GM18868 (cell line): Measurements from ENCODE around the gene ODF2L.

ENCODE experiments used
- ATAC-seq: cut with Tn5 transposase; IDR thresholded peaks from one replicate; pipeline ENCODE4 v1.9.1; 2021; ENCODE audit warnings: mild to moderate bottlenecking, moderate library complexity; ENCODE audit not compliant: unreplicated experiment

ODF2L gene, protein sequence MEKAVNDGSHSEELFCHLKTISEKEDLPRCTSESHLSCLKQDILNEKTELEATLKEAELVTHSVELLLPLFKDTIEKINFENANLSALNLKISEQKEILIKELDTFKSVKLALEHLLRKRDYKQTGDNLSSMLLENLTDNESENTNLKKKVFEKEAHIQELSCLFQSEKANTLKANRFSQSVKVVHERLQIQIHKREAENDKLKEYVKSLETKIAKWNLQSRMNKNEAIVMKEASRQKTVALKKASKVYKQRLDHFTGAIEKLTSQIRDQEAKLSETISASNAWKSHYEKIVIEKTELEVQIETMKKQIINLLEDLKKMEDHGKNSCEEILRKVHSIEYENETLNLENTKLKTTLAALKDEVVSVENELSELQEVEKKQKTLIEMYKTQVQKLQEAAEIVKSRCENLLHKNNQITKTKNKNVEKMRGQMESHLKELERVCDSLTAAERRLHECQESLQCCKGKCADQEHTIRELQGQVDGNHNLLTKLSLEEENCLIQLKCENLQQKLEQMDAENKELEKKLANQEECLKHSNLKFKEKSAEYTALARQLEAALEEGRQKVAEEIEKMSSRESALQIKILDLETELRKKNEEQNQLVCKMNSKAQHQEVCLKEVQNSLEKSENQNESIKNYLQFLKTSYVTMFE

DNA sequence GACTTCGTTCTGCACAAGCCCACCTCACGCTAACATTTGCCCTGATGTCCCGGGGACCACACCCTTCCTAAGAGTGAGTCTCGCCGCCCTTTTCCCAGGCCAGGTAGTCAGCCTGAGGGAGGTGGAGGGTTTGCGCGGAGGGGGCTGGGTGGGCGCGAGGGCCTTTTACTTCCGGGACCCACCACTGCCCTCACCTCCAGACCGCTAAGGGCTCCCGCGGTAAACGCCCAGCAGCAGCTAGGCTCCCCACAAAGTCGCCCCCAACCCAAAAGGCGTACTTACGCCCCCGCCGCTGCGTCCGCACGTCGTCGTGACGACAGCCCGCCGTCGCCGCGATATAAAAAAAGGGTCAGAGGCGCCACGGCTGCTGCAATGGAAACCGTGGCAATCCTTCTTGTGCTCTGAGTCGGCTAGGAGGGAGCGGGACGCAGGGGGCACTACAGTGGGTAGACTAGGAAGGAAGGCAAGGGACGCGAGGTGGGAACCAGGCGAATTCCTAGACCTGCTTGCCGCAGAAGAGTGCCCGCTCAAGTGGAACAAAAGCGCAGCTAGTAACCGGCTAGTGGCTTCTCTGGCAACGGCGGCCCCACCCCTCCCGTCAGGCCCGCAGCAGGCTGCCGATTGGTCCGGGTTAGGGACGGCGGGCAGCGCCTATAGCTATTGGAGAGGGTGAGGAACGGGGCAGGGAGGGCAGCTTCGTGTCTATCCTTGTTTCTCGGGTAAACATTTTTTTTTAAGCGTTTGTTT is at the start of gene ODF2L:
ODF2L (minus strand) TSS at position 573 of the 747 bp plus-strand sequence. CDS start 9,296 bp downstream, outside the sequence.
- ATAC-seq: peak; percentile 100

DNA sequence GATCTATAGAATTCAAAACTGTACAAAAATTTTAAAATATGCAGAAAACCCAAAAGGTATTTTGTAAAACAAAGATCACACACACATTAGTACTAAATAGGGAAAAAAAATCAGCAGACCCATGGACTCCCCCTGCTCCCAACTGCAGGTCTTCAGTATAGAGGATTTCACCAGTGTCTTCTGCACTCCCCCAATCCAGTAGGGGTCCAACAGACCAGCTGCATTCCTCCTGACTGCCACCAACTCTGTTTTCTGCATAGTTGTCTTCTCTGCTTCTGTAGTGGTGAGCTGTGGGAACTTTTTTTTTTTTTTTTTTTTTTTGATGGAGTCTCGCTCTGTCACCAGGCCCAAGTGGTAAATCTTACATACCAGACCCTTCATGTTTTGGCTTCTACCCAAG is 49.8 kb upstream of the ODF2L start:
- no peak for ATAC-seq

DNA sequence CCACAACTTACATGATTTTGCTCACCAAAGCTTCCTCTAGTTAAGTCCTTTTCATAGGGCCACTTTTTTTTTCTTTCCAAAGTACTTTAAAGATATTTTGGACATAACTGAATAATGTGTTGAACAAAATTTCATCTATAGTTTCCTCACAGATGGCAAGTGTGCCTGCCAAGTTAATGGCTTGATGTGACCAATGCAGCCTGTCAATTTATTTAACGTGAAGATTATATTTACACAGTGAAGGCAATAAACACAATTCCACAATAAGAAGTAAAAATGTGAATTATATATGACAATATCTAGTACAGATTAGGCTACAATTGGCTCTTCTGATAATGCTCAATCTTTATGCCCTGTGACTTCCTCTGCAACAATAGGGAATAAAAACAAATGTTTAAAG is 45.9 kb upstream of the ODF2L start:
- ATAC-seq: no peak

DNA sequence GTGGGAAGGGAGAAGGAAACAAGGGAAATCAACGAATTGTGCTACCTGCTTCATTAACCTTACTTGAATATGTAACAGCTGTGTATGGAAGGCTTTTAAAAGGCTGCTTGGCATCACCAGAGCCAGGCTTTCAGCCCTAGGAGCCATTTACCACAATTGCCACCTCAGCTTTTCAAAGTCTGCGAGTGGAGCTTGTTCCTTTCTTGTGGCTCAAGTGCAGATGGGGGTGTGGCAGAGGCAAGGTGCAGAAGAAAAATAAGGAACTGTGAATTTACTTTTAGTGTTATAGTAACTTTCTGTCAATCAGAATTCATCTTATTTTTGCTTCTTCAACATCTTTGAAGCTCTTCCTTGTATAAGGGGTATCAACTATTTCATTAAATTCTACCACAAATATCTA is 45.5 kb upstream of the ODF2L start:
- ATAC-seq: no peak

DNA sequence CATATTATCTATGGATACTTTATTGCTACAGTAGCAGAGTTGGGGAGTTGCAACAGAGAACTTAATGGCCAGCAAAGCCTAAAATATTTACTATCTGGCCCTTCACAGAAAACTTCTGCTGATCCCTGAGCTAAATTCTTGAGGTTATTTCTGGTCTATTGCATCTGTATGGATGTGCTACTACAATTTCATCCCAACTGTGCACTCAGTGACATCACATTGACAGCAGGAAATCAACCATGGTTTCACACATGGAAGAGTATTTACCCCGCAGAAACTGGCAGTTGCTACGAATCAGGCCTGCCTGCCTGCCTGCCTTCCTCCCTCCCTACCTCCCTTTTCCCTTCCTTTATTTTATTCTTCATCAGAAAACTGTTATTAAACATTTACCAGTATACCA is 39.9 kb upstream of the ODF2L start:
- no peak for ATAC-seq

DNA sequence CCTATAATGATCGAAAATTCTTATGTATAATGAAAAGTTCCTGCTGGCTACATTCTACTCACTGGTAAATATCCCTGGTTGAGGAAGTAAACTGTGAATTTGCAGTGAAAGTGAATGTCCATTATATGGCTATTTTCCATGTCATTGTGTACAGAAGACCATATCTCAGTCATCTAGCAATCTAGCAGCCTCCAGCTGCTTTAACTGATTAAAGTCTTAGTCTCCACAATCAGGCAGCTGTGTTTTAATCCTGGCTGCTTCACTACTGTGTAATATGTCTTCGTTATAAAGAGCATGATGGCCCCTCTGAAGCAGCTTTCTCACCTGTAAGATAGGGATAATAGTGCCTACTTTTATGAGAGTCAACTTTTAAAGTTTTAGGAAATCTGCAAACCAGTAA is 39.2 kb upstream of the ODF2L start:
- ATAC-seq: no peak

DNA sequence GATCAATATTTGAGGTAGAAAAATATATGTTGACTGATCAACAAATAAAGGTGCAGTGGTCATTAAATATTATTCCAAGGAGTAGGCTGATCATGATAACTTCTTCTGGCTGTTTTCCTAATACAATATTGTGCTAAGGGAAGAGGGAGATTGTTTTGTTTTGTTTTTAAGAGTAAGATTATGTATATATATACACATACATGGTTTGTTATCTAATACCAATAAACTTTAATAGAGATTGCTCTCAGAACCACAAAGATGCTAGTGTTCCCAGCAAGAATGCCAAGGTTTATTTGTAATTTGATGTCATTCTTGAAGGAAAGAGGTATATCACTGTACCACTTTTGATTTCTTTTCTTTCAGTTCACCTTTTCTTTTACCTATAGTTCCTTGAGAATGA is 37.9 kb upstream of the ODF2L start:
- no peak for ATAC-seq

DNA sequence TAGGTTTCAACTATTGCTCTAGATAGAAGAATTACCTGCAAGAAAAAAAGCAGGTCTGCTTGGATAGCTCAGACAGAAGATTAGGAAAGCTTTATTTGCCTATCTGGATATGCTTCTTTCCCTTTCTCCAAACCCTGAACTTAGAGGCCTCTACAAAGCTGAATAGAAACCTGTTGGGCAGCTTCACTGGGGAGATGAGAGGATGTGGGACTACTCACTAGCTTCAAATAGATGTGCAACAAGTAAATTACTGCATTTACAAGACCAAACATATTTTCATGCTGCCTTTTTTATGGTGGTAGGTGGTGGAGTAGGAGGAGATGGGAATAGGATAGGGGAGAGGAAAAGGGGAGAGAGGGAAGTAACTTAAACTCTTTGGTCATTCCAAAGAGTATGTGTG is 34.3 kb upstream of the ODF2L start:
- ATAC-seq: no peak

DNA sequence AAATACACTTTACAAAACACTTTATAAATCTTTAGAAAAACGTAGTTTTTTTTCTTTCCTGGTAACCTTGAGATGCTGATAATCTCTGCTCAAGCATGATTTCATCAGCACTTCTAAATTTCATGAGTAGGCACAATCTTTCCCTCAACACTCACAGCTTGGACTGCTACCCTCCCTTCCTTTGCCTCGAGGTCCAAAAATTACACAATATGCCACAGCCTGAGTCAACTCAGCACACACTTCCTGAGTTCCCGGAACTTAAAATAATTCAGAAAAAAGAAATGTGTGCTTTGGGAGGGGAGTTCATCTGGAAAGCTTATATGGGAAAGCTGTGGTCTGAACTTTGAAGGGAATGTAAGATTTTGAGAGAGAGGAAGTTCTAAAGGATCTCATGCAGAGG is 33.7 kb upstream of the ODF2L start:
- no peak for ATAC-seq

DNA sequence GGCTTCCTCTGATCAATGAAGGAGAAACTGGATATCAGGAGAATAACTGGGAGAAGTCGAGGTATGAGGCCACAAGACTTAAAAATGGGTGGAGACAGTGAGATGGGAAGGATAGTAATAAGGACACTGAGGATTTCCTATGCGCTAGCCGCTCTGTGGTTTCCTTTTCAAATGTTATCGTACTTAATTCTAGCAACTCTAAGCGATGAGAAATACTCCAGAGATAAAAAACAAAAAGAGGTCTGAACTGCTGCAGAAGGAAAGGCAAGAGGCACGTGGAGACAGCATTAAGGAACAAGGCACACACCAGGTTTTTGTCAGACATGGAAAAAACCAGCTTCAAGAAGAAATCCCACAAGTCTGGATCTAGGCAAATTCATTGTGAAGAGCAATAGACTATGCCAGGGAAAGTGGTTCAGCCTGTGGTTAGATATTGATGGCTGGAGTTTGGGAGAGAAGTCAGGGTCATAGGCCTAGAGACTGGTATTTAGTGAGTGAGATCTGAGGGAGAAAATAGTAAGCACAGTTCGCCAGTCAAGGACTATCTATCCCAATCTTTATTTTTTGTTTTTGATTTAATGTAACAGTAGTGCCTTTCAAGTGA is 33.1 kb upstream of the ODF2L start:
- ATAC-seq: no peak

DNA sequence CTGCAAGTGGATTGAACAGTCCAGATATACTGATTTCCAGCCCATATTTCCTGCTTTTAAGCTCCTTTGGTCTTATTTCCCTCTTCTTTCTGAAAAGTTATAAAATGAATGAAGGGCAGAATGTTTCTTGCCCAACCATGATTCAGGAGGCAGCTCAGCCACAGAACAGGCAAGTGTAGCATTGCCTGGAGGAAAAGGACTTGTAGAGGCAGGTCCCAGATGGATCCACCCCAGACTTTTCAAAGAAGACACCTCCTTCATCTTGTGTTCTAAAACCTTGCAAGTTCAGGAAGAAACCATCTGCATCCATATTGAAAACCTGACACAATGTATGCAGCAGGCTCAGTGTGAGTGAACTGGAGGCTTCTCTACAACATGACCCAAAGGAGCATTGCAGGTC is 27.8 kb upstream of the ODF2L start, which contains the start of gene CLCA2:
CLCA2 (plus strand) TSS at position 299 of the 400 bp plus-strand sequence; CDS start at position 376, 77 bp downstream.
- no peak for ATAC-seq

DNA sequence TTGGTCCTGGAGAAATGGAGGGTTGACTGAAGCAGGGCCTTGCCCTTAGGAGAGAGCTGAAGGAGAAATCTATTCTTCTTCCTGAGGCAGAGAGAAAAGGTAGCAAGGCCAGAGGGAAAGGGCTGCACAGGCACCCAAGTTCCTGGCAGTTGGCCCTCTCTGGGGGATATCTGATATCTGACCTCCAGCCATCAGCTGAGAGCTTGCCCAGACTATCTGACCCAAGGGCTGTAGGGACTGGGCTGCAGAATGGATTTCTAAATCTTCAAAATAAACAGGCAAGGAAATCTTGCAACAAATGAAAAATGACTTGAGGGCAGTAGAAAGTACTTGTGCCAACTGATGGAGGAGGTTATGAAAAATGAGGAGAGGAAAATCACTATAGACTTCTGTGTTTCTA is 27.4 kb upstream of the ODF2L start:
- no peak for ATAC-seq

DNA sequence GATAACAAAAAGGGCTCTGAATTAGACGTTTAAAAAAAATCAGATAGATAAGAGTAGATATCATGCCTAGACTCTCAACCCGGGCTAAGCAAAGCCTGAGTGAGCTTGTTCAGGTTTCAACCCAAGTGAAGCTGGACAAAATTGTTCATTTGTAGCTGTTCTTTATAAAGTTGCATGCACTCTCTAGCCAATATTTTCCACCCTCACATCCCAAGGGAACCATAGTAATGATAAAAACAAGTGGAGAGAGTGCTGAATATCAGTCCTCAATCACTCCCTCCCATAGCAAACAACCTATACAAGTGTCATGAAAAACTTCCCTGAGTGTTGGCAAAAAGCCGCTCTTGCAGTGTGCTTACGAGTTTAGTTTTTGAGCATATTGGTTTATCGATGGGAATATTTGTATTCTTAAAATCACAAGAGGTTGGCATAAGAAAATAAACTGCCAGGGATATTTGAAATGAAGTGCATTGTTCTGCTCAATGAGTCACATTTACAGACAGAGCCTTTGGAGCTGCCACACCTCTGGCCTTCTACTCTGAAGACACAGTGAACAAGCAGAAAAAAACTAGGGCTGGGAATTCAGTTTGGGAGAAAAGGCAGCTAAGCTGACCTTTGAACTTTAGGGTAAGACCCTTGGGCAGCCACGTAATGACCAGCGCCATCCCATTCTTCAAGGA is 25.6 kb upstream of the ODF2L start:
- ATAC-seq: no peak

DNA sequence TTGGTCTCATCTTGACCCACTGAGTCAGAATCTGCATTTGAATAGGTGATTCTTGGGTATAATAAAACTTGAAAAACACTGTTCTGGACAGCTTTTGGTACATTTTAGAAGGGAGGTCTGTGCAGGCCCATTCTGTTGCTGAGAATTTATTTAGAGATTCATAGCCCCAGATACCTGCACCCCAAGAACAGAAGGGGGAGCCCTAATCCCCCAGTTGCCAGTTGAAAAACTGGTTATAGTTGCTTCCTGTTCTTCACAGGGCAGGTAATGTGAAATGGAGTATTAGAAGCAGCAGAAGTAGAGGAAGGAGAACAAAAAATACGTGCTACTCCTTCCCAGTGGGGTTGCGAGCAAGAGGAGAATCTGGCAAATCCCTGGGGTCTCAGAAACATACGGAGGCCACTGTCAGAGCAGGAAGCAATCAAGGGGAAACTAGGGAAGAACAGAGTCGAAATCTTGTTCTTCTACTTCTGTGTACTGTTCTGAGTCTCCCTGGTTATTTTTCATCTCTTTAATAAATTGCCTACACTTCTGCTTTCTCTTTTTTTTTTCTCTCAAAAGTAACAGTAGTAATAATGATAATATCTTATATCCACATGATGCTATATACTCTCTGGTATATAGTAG is 23.3 kb upstream of the ODF2L start:
- peak; percentile 98 for ATAC-seq

DNA sequence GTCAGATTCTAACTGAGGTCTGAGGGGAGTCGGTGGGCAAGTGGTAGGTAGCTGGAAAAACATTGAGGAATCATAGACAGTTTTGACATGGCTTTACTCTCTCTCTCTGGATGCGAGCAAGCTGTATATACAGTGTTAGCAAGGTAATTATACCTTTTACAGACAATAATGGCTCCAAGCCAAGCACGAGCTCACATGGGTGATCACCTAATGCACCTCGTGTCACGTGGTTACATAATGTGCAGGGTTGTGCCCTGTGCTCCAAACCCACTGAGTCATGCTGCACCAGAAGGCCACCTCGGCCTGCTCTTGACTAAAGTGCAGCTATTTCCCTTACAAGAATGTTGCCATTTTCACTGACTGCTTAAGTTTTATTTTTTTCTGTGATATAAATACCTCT is 20.2 kb upstream of the ODF2L start:
- ATAC-seq: no peak

DNA sequence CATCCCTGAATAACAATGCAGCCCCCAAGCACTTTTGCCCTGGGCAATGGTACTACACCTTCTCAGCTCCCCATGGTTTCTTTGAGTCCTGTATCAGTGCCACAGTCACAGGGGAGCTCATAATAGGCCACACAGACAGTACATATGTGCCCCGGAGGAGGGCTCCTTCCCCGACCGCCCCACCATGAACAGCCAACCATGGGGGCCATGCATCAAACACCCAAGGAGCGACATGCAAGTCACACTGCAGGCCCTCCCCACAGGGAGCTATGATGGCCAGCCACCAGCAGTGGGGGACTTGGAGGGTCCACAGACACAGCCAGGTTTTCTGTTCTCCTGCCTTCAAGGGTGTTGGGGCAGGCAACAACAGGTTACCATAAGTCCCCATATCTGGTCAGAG is 14.8 kb upstream of the ODF2L start:
- ATAC-seq: no peak

DNA sequence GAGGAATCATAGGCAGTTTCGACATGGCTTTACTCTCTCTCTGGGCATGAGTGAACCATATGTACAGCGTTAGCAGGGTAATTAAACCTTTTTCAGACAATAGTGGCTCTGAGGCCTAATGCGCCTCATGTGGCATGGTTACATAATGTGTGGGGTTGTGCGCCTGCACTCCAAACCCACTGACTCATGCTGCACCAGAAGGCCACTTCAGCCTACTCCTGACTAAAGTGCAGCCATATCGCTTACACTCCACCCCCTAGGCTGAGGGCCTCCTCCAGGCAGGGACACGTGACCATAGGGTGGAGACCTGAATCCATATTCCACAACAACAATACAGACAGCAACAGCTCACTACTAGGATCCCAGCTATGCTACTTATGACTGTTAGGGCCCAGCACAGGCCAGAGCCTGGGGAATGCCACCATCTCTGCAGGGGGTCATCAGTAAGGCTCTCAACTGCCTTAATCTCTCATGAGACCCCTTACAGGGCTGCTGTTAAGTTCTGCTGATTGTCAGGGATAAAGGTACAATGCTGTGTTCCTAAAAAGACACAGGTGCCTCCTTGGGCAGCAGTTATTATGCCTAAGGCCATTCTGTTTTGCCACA is 13.4 kb upstream of the ODF2L start:
- ATAC-seq: no peak

DNA sequence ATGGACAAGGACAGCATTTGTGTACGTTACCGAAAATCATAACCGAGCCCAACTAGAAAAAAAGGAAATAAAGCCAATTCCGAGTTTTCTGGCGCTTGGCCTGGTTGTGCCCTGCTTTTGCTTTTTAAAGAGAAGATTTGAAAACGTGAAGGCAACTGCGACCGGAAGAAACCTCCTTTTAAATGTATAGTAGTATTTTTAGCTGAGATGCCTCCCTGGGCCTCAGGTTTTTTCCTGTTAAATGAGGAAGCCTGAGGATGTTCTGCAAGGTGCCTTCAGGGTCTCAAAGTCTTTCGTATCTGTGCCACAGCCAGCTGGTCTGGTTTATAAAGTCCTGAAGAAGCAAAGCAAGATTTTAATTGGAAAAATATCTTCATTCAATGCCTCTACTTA is 371 bp upstream of the ODF2L start:
- ATAC-seq: peak; percentile 22

DNA sequence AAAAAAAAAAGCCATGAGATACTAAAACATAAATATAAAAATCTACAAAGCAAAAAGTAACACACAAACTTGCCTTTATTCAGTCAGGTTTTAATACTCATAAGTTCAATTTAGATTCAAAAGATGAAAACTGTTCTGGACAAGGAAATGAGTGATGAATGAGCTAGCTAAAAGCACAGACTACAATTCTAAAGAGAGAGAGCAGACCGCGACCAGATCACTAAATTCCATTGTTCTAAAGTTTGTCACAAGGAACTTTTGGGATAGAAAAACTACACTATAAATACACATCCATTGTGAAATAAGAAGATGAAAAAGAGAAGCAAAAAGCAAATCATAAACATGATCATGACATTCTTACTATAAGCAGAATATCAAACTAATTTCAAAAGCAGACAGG is 1.7 kb downstream of the ODF2L start:
- no peak for ATAC-seq

DNA sequence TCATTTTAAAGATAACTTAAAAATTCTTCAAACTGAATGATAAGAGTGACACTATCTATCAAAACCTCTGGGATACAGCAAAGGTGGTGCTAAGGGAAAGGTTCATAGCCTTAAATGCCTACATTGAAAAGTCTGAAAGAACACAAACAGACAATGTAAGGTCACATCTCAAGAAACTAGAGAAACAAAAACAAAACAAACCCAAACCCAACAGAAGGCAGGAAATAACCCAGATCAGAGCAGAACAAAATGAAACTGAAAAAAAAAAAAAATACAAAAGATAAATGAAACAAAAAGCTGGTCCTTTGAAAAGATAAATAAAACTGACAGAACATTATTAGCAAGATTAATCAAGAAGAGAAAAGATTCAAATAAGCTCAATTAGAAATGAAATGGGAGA is 6.8 kb downstream of the ODF2L start:
- peak; percentile 78 for ATAC-seq
